Liver (tissue), 3 donors: ENCODE data around the gene TATDN3.

Experiments used
- FOXA2 ChIP-seq: IDR thresholded peaks from 2 replicates; pipeline ENCODE4 v1.6.1; 2016; ENCODE audit warnings: antibody characterized with exemption
- JUND ChIP-seq, 2 donors: IDR thresholded peaks; 2 replicates each; pipeline ENCODE4 v1.6.1; 2016; ENCODE audit warnings: antibody characterized with exemption in 2 of 2
- TF ChIP-seq, protein P1 (sequence below): fragments of 150-350 bp; IDR thresholded peaks from 2 replicates; pipeline ENCODE4 v1.5.1; 2017; ENCODE audit warnings: improper control_type of control experiment, low read depth, low read length; ENCODE audit not compliant: missing input control
- TF ChIP-seq, protein P2 (sequence below): IDR thresholded peaks from 2 replicates; pipeline ENCODE4 v1.6.1; 2016; ENCODE audit warnings: antibody characterized with exemption
- TF ChIP-seq, protein P3 (sequence below): IDR thresholded peaks from 2 replicates; pipeline ENCODE4 v1.6.1; 2016; ENCODE audit warnings: antibody characterized with exemption
- donor health status: healthy.
- donor health status: healthy.

DNA sequence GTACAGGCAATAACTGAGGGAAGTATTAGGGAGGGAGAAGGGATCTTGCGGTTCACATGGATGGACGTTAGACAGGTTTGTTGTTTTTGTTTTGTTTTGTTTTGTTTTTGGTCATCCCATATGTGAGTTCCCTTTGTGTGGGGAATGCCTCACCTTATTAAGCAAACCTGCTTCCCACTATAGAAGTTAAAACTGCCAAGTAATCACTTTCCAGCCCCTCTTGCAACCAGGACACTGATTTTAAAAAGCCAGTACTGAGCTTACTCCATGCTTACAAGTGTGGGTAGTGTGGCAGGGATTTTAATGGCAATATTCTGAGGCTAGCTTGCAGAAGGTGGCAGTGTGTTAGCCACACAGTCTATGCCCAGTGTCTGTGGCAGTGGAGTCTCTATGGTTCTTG lies 29.3 kb downstream of the TATDN3 start:
- TF ChIP-seq, protein P1, sequence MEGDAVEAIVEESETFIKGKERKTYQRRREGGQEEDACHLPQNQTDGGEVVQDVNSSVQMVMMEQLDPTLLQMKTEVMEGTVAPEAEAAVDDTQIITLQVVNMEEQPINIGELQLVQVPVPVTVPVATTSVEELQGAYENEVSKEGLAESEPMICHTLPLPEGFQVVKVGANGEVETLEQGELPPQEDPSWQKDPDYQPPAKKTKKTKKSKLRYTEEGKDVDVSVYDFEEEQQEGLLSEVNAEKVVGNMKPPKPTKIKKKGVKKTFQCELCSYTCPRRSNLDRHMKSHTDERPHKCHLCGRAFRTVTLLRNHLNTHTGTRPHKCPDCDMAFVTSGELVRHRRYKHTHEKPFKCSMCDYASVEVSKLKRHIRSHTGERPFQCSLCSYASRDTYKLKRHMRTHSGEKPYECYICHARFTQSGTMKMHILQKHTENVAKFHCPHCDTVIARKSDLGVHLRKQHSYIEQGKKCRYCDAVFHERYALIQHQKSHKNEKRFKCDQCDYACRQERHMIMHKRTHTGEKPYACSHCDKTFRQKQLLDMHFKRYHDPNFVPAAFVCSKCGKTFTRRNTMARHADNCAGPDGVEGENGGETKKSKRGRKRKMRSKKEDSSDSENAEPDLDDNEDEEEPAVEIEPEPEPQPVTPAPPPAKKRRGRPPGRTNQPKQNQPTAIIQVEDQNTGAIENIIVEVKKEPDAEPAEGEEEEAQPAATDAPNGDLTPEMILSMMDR, result no peak
- TF ChIP-seq, protein P2, sequence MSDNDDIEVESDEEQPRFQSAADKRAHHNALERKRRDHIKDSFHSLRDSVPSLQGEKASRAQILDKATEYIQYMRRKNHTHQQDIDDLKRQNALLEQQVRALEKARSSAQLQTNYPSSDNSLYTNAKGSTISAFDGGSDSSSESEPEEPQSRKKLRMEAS, result no peak
- TF ChIP-seq JUND (IDR thresholded peaks at IDR 0.05) (no peak), FOXA2 (no peak)
- TF ChIP-seq, protein P3, sequence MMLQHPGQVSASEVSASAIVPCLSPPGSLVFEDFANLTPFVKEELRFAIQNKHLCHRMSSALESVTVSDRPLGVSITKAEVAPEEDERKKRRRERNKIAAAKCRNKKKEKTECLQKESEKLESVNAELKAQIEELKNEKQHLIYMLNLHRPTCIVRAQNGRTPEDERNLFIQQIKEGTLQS, result no peak
